Fibroblast of pulmonary artery (primary cell): ENCODE measurements around the gene TFAP2D.

Experiments
- DNase-seq: peaks from one replicate; pipeline ENCODE4 v3.0.0-alpha.2; 2010; ENCODE audit warnings: low read depth
- H3K4me3 ChIP-seq: replicated peaks from 2 replicates; pipeline ENCODE4 v1.5.1; 2011; ENCODE audit warnings: low read depth, mild to moderate bottlenecking, control low read depth, low read length, moderate library complexity
- TF ChIP-seq, protein P1 (sequence below): IDR thresholded peaks from 2 replicates; pipeline ENCODE4 v1.5.1; 2011; ENCODE audit warnings: mild to moderate bottlenecking, control low read depth, low read length, inconsistent platforms; ENCODE audit errors: missing control alignments

TFAP2D gene

DNA sequence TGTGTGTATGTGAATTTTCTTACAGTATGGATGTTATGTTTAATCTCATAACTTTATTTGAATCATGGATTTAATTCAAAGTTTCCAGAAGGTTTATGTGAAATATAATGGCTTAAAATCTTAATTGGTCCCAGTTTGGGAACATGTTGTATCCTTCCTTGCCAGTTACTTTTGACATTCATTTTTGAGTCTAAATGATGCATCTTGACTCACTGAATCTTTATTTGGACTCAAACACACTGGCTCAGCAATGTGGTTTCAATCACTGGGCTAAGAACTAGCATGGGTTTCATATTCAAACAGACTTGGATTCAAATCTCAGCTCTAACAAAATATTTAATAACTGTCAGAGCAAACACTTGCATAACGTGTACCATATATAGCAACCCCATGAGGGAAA, 79.4 kb downstream of the TFAP2D start:
- TF ChIP-seq, protein P1, sequence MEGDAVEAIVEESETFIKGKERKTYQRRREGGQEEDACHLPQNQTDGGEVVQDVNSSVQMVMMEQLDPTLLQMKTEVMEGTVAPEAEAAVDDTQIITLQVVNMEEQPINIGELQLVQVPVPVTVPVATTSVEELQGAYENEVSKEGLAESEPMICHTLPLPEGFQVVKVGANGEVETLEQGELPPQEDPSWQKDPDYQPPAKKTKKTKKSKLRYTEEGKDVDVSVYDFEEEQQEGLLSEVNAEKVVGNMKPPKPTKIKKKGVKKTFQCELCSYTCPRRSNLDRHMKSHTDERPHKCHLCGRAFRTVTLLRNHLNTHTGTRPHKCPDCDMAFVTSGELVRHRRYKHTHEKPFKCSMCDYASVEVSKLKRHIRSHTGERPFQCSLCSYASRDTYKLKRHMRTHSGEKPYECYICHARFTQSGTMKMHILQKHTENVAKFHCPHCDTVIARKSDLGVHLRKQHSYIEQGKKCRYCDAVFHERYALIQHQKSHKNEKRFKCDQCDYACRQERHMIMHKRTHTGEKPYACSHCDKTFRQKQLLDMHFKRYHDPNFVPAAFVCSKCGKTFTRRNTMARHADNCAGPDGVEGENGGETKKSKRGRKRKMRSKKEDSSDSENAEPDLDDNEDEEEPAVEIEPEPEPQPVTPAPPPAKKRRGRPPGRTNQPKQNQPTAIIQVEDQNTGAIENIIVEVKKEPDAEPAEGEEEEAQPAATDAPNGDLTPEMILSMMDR: no peak
- no peak for DNase-seq
- H3K4me3 ChIP-seq: no peak overlapping the region

DNA sequence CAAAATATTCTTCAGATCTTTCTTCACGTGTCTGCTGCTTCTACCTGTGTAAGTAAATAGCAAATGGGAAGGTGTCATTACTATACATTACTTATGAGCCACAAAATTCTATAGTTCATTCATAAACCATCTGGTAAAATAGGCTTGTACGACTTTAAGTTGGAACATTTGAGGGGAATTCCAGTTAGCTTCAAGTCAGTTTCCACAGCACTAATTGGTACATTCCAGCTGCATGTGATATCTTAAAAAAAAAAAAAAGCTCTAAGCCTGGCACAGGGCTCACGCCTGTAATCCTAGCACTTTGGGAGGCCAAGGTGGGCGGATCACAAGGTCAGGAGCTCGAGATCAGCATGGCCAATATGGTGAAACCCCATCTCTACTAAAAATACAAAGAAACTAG, 82.2 kb downstream of the TFAP2D start:
- DNase-seq: no peak
- TF ChIP-seq, protein P1: no peak
- H3K4me3 ChIP-seq: no peak overlapping the region

DNA sequence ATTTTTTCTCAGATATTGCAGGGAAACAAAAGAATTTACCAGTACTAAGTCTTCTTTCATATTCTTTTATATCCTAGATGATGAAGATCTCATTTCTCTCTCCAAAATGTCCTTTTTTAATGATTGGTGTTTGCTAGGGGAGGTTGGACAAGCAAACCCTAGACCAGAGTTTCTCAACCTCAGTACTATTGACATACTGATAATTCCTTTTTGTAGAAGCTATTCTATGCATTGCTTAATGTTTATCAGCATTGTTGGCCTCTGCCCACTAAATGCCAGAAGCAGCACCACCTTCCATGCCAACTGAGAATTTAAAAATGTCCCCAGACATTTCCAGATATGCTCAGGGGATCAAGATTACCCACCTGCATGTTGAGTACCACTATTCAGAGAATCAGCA, 91.0 kb downstream of the TFAP2D start:
- H3K4me3 ChIP-seq: no peak overlapping the region
- no peak for DNase-seq
- TF ChIP-seq, protein P1: no peak

DNA sequence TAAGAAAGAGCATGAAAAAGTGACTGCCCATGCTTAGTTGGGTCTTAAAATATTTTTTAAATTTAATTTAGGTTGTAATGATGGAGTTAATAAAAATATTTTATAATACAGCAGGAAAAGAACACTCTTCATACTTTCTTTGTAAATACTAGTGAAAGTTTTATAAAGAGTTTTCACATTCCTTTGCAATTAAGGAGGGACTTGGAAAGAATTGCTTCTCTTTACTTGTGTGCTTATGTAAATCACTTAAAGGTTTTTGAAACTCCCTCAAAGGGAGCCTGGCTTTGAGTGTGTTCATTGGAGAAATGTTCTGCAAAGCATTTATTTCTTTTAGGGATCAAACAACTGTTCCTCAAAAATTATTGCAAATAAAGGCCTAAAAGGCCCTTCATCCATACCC, 93.7 kb downstream of the TFAP2D start:
- TF ChIP-seq, protein P1: no peak
- H3K4me3 ChIP-seq: no peak overlapping the region
- no peak for DNase-seq

DNA sequence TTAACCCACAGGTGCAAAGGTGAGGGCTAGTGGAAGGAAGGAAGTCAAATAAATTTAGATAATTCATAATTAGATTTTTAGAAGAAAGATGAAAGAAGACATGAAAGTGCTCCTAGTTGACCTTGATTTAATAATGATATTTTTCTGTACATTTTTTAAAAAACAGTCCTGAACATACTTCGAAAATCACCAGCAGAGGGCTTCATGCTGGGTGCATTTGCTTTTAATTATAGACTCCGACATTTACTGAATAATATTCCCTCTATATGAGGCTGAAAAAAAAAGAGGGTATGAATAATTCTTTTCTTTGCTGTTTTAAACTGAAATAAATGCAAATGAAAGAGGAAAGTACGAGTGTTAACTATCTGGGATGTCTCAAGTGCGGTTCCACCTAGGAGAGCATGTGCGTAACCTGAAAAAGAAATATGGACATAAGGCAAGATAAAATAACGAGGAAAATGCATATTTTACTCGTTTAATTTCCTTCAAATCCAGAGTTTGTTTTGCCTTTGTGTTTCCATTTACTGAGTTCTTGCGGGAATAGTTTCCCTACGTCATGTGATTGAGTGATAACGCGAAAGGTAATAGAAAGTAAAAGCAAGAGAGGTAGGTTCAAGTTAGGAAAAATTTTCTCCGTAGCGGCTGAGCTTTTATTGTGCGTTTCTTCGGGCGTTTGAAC, 102.2 kb downstream of the TFAP2D start:
- peak; percentile 30 for DNase-seq
- peak overlapping the region; percentile 65 for H3K4me3 ChIP-seq
- TF ChIP-seq, protein P1: peak; percentile 56

DNA sequence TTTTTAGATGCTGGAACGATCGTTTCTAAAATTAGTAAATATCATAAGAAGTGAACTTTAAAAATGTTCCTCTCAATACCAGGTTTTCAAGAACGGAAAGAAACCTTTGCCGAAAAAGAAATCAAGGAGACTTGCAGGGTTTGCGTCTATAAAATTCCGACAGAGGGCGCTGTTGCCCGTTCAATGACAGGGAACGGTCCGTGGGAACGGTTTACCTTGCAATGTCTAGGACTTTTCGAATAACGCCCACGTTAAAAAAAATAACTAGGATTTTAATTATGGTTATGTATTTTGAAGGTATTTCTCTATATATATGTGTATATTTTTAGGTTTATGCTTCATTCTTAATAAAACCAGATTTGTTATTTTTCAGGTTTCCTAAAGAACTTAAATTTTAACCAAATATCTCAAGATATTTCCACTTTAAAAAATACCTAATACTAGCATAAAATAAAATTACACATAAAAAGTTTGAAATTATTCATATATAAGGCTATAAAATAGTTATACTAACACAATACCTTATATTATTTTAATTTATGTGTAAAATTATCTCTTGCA, 102.9 kb downstream of the TFAP2D start:
- TF ChIP-seq, protein P1: peak; percentile 80
- peak overlapping the region; percentile 65 for H3K4me3 ChIP-seq
- peak; percentile 78 for DNase-seq
